GM18511 (cell line): ENCODE results near the gene SH2D4B.
"Not testable (repeated sequence)": the region's sequence is repeated elsewhere in the genome, so short reads cannot be mapped to it uniquely, and the experiment has no call there.

Source experiments
- ATAC-seq: cut with Tn5 transposase; IDR thresholded peaks from one replicate; pipeline ENCODE4 v1.9.1; 2021; ENCODE audit warnings: mild to moderate bottlenecking, moderate library complexity; ENCODE audit not compliant: unreplicated experiment

Gene SH2D4B

GRCh38 chr10:80523773-80524172, 13.9 kb upstream of the SH2D4B start:
- ATAC-seq, result no peak

DNA sequence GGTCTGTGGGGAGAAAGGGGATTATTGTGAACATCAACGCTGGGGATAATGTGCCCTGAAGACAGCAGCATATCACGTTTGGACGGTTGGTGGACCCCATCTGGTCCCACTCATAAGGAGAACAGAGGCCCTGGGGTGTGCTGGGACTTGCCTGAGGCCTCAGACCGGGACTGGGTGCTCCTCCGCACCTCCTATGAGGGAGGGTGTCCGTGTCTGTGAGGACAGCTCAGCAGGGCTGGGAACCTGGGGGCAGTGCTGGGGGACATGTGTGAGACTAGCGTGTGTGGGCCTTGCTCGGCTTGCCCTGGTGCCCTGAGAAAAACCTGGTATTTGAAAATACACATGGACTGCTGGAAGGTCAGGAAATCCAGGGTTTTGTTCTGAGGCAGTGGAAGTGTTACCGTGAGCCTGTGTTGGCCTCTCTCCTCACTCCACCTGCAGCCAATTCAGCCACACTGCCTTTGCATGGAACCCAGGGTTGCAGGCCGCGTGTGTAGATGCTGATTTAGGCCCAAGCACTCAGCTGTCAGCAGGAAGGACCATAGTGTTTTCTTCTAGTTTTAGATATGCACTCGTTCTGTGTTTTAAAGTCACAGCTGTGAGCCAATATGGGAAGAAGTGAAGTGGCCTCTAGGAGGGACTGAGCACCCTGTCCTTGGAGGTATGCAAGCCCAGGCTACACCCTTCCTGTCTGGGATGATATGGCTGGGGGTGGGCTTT, 13.4 kb upstream of the SH2D4B start:
- no peak for ATAC-seq

- no peak for ATAC-seq
These were observed 11.5 kb upstream of the SH2D4B start for GRCh38 chr10:80526218-80526617.

DNA sequence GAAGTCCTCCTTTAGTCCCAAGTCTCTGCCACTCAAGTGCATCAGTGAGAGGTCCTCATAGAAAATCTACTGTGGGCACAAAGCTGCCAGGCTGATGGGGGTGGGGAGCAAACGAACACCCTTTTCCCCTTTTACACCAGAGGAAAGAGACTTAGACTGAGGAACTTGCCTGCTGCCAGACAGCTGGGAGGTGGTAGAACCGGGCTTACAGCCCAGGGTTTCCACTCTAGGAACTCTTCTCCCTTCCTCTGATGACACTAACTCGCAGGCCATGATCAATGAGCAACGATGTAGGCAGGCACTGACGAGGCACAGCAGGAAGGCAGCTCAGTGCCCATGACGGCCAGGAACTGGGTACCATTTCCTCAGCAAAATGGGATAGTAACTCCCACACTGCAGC, 11.0 kb upstream of the SH2D4B start:
- no peak for ATAC-seq

DNA sequence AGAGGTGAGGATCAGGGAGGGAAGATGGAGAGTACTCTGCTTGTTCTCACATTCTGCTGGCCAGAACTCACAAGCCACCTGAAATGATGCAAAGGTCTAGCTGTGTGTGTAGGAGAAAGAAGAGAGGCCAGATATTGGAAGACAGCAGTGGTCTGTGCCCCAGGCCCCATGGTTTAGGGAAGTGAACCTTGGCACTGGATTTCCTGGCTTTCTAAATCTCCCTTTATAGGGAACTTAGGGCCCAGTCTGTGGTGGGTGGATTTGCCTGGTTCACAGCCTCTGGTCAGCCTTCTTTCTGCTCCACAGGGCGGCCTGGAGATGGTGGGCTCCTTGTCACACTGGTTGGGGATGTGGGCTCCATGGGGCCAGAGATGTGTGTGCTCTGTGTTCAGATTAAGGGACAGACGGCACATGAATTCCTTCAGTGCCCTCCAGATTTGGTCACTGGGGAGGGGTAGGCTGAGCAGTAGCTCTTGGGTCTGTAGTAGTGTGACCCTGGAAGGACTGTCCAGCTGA, 9.5 kb upstream of the SH2D4B start:
- no peak for ATAC-seq

DNA sequence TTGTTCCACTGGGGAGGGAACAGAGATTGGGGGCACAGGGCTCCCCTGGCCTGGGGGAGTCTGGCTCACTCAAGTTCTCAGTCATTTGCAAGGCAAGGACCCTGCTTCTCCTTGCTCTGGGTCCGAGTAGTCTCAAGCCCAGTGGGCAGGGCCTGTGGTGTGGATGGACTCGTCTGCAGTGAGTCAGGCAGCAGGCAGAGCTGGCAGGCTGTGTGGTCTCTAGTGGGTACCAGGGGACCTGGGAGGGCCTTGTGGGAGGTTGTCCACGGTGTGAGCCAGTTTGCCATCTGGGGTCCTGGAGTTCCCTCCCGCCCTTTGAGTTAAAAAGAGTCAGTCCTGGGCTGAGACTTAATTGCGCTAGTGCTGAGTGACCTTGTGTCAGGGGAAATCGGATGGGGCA, 8.8 kb upstream of the SH2D4B start:
- ATAC-seq, result no peak

- no peak for ATAC-seq
These were observed 8.1 kb upstream of the SH2D4B start for GRCh38 chr10:80529604-80530003.

DNA sequence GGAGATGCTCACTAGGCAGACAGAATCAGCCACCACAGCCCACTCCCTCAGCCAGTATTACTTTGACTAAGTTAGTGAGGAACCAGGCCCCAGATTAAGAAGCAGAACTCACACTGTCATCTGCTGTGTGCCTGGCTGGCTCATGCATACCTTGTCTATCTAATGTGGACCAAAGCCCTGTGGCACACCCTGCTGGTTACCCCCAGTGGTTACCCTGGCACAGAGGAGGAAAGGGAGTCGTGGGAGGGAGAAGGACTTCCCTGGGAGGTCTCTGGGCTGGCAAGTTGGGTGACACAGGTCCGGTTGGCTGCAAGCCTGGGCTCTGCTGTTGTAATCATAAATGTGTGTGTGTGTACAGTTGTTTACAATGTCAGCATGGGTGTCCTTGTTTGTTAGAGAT, 7.5 kb upstream of the SH2D4B start:
- ATAC-seq, result peak; percentile 75

GRCh38 chr10:80530816-80531215, 6.9 kb upstream of the SH2D4B start:
- no peak for ATAC-seq

- ATAC-seq, result no peak
These were observed 5.1 kb upstream of the SH2D4B start for GRCh38 chr10:80532571-80532970.

- ATAC-seq, result not testable (repeated sequence)
These were observed 3.6 kb upstream of the SH2D4B start for GRCh38 chr10:80534059-80534458.

GRCh38 chr10:80534646-80535045, 3.1 kb upstream of the SH2D4B start:
- ATAC-seq, result not testable (repeated sequence)

GRCh38 chr10:80535671-80536360, 1.9 kb upstream of the SH2D4B start:
- ATAC-seq, result peak; percentile 86

DNA sequence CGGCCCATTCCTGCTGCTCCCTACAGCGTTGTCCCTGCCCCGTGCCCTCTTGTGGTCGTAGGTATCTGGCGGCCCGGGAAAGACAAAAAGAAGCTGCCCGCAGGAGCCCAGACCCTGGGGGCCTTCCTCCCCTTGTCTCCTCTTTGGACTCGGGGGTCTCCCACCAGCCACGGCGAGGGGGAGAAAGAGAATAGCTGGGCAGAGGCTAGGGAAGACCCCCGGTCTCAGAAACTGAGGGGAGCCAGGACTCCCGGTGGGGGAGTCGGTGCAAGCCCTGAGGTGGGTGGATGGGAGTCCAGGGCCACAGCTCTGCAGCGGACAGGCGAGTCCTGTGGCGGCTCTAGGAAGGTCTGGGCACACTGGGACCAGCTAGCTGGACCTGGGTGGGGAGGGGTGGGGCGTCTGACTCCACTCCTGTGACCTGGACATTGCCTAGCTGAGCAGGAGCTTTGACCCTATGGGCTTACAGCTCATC, 1.3 kb upstream of the SH2D4B start:
- no peak for ATAC-seq

- ATAC-seq, result no peak
These were observed 491 bp upstream of the SH2D4B start for GRCh38 chr10:80537086-80537735.

DNA sequence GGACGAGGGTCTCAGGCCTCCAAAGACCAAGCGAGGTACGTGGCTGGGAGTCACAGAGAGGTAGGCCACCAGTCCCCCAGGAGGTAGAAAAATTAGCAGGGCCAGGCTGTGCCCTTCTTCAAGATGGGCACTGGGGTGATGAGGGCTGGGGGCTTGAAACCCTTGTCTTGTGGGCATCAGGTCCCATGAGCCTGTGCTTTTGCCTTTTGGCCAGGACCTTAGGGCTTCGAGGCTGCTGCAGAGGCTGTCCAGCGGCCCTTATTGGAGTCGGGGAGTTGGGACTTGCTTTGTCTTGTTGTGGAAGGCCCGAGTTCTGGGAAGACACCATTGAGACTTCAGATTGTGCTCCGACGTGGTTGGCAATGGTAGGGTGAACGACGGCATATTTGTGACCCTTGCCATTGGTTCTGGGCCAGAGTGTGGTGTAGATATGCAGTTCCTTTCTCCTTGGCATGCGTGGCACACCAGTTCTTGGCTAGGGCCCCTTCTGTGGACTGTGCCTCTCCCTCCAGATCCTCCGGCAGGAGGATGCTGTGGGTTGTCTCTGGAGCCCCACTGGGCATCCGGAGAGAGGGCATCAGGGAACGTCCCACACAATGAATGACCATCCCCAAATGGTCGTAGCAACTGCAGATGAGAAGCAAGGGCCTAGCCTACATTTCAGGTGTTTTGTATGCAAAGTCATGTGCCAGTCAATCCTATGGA, 931 bp downstream of the SH2D4B start:
- no peak for ATAC-seq

DNA sequence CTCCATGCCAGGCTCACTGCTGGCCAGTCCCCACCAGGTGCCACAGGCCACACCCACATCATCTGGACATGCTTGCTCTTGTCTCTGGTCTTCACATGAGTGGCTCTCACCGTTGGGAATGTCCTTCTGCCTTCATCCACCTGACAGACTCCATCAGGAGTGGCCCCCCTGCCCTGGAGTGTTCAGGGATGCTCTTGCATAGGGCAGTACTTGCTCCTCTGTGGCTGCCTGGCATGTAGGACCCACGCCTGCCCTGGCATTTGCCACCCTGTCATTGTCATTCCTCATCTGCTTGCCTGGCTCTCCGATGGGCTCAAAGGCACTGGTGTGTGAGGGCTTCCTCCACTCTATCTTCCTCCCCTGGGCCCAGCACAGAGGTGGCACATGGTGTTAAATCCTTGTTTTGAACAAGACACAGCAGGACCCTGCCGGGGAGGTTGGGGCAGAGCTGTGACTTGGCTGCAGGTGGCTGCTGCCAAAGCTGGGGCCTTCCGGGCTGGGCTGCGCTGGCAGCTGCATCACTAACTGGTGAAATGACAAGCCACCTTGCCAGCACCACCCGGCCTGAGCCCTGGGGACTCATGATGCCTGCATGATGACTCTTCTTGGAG, 1.8 kb downstream of the SH2D4B start:
- no peak for ATAC-seq

GRCh38 chr10:80540136-80540535, 2.4 kb downstream of the SH2D4B start:
- ATAC-seq, result no peak

- ATAC-seq, result no peak
These were observed 2.9 kb downstream of the SH2D4B start for GRCh38 chr10:80540618-80540980.

DNA sequence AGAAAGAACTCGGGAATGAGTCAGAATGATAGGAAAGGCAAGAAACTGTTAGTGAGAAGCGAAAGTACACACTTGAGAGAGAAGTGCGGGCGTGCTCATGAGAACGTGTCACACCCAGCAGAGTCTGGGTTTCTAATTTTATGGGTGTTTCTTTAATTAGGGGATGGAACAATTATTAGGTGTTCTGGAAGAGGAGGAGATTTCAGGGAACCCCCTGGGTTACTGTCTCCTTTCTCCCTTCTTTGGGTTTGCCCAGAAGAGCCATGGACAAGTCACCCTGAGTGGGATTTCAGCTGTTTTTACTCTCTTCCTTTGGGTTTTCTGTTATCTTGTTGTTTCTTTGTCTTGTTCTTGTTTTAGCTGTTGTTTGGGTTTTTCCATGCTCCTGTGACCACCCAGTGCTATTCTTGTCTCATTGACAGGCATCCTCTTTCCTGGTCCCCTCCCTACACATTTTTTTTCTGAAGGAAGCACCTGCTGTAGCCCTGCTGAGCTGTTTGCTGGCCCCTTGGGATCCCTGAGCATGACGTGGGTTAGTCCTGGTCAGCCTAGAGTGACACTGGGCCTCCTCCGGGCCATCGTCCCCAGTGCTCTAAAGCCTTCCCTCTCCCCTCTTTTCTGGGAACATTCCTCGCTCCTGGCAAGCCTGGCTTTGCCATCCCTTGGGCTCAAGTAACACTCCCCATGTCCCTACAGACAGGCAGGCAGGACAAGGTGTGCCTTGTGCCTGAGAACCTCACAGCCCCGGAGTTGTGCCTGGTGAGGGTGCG, 3.5 kb downstream of the SH2D4B start:
- peak; percentile 64 for ATAC-seq
